Astrocyte (in vitro differentiated cells and primary cell): Measurements from ENCODE around the gene CDCA5.

Experiments
- EZH2 ChIP-seq: IDR thresholded peaks from 2 replicates; pipeline ENCODE4 v1.6.1; 2012; ENCODE audit warnings: mild to moderate bottlenecking, low read length, inconsistent platforms; ENCODE audit not compliant: insufficient read depth
- TF ChIP-seq, protein P1 (sequence below): IDR thresholded peaks from 2 replicates; pipeline ENCODE4 v1.5.1; 2011; ENCODE audit warnings: low read depth, mild to moderate bottlenecking, inconsistent platforms, low read length, moderate library complexity; ENCODE audit not compliant: insufficient read depth

DNA sequence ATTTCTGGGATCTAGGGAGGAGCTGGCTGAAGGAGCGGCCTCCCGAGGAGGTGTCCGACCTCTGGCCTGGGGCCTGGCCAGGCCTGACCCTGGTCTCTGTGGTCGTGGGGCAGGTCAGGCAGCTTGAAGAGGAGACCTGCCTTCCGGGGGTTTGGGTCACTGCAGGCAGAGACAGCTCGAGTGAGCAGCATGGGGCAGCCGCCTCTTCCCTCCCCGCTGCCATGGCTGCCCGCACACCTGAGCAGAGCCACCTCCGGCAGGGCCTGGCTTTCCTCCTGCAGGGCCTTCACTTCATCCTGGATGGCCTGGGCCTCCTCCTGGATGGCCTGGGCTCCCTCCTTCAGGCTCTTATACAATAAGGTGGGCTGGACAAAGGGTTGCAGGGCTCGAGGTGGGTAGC is 17.5 kb downstream of the CDCA5 start:
- TF ChIP-seq, protein P1, sequence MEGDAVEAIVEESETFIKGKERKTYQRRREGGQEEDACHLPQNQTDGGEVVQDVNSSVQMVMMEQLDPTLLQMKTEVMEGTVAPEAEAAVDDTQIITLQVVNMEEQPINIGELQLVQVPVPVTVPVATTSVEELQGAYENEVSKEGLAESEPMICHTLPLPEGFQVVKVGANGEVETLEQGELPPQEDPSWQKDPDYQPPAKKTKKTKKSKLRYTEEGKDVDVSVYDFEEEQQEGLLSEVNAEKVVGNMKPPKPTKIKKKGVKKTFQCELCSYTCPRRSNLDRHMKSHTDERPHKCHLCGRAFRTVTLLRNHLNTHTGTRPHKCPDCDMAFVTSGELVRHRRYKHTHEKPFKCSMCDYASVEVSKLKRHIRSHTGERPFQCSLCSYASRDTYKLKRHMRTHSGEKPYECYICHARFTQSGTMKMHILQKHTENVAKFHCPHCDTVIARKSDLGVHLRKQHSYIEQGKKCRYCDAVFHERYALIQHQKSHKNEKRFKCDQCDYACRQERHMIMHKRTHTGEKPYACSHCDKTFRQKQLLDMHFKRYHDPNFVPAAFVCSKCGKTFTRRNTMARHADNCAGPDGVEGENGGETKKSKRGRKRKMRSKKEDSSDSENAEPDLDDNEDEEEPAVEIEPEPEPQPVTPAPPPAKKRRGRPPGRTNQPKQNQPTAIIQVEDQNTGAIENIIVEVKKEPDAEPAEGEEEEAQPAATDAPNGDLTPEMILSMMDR = no peak
- TF ChIP-seq EZH2 = no peak
